SK-N-SH treated with all-trans-retinoic acid at 6 μM for 48 hours (cell line): Measurements from ENCODE around the gene HMX1.

Source experiments
- ATAC-seq: fragments of 200-7000 bp; cut with Tn5 transposase; 3 replicates; pipeline ENCODE4 v1.9.1; 2020; ENCODE audit warnings: mild to moderate bottlenecking, moderate library complexity
- ARNTL ChIP-seq: fragments of 450-650 bp; formaldehyde crosslinking; IDR thresholded peaks from 2 replicates; pipeline ENCODE4 v1.5.0; 2020; ENCODE audit warnings: low read depth, mild to moderate bottlenecking, moderate library complexity, borderline replicate concordance
- BACH2 ChIP-seq: fragments of 250-450 bp; sonication (Bioruptor Pico); IDR thresholded peaks from 2 replicates; pipeline ENCODE4 v1.9.0; 2021; ENCODE audit warnings: mild to moderate bottlenecking, borderline replicate concordance
- CREB5 ChIP-seq: fragments of 250-450 bp; sonication (Bioruptor Pico); IDR thresholded peaks from 2 replicates; pipeline ENCODE4 v1.5.1; 2020; ENCODE audit warnings: low read depth, mild to moderate bottlenecking, moderate library complexity
- CSDC2 ChIP-seq: fragments of 250-450 bp; sonication (Bioruptor Pico); IDR thresholded peaks from 2 replicates; pipeline ENCODE4 v1.5.0; 2020; ENCODE audit warnings: mild to moderate bottlenecking, moderate library complexity
- CSRNP3 ChIP-seq: fragments of 250-450 bp; sonication (Bioruptor Pico); IDR thresholded peaks from 2 replicates; pipeline ENCODE4 v1.5.1; 2021; ENCODE audit warnings: mild to moderate bottlenecking, moderate library complexity
- ESRRG ChIP-seq: fragments of 250-450 bp; sonication (Bioruptor Pico); IDR thresholded peaks from 2 replicates; pipeline ENCODE4 v1.6.1; 2021; ENCODE audit warnings: mild to moderate bottlenecking
- GLIS3 ChIP-seq: fragments of 250-450 bp; sonication (Bioruptor Pico); IDR thresholded peaks from 2 replicates; pipeline ENCODE4 v1.5.0; 2020; ENCODE audit warnings: mild to moderate bottlenecking, moderate library complexity
- ISL1 ChIP-seq: fragments of 250-450 bp; sonication (Bioruptor Pico); IDR thresholded peaks from 2 replicates; pipeline ENCODE4 v2.1.2; 2022; ENCODE audit warnings: mild to moderate bottlenecking, moderate library complexity
- PATZ1 ChIP-seq: fragments of 250-450 bp; sonication (Bioruptor Pico); IDR thresholded peaks from 2 replicates; pipeline ENCODE4 v1.8.0; 2020; ENCODE audit warnings: mild to moderate bottlenecking, moderate library complexity, borderline replicate concordance
- POU6F1 ChIP-seq: fragments of 250-450 bp; sonication (Bioruptor Pico); IDR thresholded peaks from 2 replicates; pipeline ENCODE4 v1.8.0; 2021; ENCODE audit warnings: low read depth, mild to moderate bottlenecking, moderate library complexity, borderline replicate concordance
- SNAI2 ChIP-seq: fragments of 250-450 bp; sonication (Bioruptor Pico); IDR thresholded peaks from 2 replicates; pipeline ENCODE4 v1.5.0; 2020; ENCODE audit warnings: mild to moderate bottlenecking, moderate library complexity
- TOX ChIP-seq: fragments of 250-450 bp; sonication (Bioruptor Pico); IDR thresholded peaks from 2 replicates; pipeline ENCODE4 v1.8.0; 2021; ENCODE audit warnings: mild to moderate bottlenecking, moderate library complexity, borderline replicate concordance
- ZC3H10 ChIP-seq: fragments of 250-450 bp; sonication (Bioruptor Pico); IDR thresholded peaks from 2 replicates; pipeline ENCODE4 v1.5.1; 2021; ENCODE audit warnings: mild to moderate bottlenecking, moderate library complexity
- ZFP3 ChIP-seq: fragments of 250-450 bp; sonication (Bioruptor Pico); IDR thresholded peaks from 2 replicates; pipeline ENCODE4 v1.5.0; 2020; ENCODE audit warnings: mild to moderate bottlenecking, moderate library complexity
- ZFP30 ChIP-seq: fragments of 450-650 bp; formaldehyde crosslinking; IDR thresholded peaks from 2 replicates; pipeline ENCODE4 v1.5.0; 2022; ENCODE audit warnings: mild to moderate bottlenecking, moderate library complexity
- ZNF70 ChIP-seq: fragments of 450-650 bp; formaldehyde crosslinking; IDR thresholded peaks from 2 replicates; pipeline ENCODE4 v1.5.0; 2020; ENCODE audit warnings: mild to moderate bottlenecking, moderate library complexity
- ZNF8 ChIP-seq: fragments of 450-650 bp; formaldehyde crosslinking; IDR thresholded peaks from 2 replicates; pipeline ENCODE4 v1.5.0; 2020; ENCODE audit warnings: mild to moderate bottlenecking, moderate library complexity

The HMX1 gene

GRCh38 chr4:8832113-8832915 lies 39.3 kb downstream of the HMX1 start:
- TF ChIP-seq ZNF8 (CRISPR knock-in tag), result no peak
- TF ChIP-seq CSRNP3, result no peak
- TF ChIP-seq ZC3H10 (CRISPR knock-in tag), result no peak
- no peak for TF ChIP-seq GLIS3 (CRISPR knock-in tag)
- TF ChIP-seq PATZ1 (CRISPR knock-in tag), result no peak
- no peak for TF ChIP-seq TOX (CRISPR knock-in tag)
- no peak for TF ChIP-seq ZNF70 (CRISPR knock-in tag)
- no peak for TF ChIP-seq CSDC2 (CRISPR knock-in tag)
- no peak for TF ChIP-seq ESRRG (CRISPR knock-in tag)
- no peak for ATAC-seq

- ATAC-seq, result no peak
- TF ChIP-seq SNAI2 (CRISPR knock-in tag) (no peak), POU6F1 (no peak), GLIS3 (CRISPR knock-in tag) (no peak), BACH2 (no peak), CSRNP3 (no peak), ISL1 (CRISPR knock-in tag) (no peak), ESRRG (CRISPR knock-in tag) (no peak), ZFP30 (CRISPR knock-in tag) (no peak), ARNTL (CRISPR knock-in tag) (no peak), TOX (CRISPR knock-in tag) (no peak), CREB5 (CRISPR knock-in tag) (no peak), ZC3H10 (CRISPR knock-in tag) (no peak)
Observed at GRCh38 chr4:8831221-8832112, 40.2 kb downstream of the HMX1 start.

GRCh38 chr4:8830611-8831200 lies 40.9 kb downstream of the HMX1 start:
- no peak for ATAC-seq
- TF ChIP-seq CREB5 (CRISPR knock-in tag), result no peak
- TF ChIP-seq ZFP3 (CRISPR knock-in tag), result no peak
- TF ChIP-seq CSRNP3, result no peak
